ENCODE data around the gene TNRC6B.

DNA sequence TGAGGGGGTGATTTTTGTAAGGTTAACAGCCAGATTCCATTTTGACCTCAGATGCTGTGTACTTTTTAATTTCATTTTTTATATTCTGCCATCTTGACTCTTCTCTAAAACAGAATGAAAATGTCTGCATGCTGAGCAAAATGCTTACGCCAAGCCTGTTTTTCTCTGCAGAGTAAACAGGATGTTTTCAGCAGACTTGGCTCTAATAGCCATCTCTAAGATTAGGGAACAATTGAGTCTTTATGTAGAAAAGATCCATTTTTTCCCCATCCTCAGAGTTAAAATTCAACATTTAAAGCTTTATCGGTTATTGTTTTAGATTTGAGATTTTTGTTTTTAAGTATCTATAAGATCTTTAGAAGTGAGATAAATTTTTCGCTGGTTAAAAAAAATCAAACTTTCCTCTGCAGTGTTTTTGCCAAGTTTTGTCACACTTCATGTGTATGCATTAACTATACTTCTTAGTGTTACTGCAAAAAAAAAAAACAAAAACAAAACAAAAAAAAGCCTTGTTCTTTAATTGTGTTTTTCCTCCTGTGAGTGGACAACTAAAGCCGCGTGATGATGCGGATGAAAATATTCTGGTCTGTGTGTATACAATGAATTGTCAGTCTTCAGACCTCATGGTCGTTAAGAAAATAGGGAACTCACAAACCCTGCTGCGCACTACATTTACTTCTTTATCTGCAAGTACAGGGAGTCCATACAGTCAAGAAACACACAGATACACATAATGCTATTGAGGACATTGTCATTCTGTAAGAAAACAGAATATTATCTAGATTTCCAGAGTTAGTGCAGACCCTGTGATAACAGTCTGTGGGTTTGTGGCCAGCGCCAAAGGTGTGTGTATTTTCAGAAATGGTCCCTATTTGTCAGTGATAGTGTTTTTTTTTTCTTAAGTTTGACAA, 151.1 kb downstream of the TNRC6B start:
- no peak for TF ChIP-seq EZH2 (IDR thresholded peaks at IDR 0.05; ENCODE audit: borderline replicate concordance, low read length)
- no peak for TF ChIP-seq CTCF (conservative IDR thresholded peaks at IDR 0.05 in 1 of 2, IDR thresholded peaks at IDR 0.05 in 1 of 2; ENCODE audit: extremely low read depth in 1 of 2, insufficient read depth in 1 of 2, low read depth in 1 of 2, low read length in 2 of 2)

Data from mammary epithelial cell (primary cell).